GM19395 (cell line): ENCODE results near the gene RNF166.

Experiments
- ATAC-seq: cut with Tn5 transposase; IDR thresholded peaks from one replicate; pipeline ENCODE4 v1.9.1; 2021; ENCODE audit warnings: mild to moderate bottlenecking, moderate library complexity; ENCODE audit not compliant: unreplicated experiment

RNF166 gene

DNA sequence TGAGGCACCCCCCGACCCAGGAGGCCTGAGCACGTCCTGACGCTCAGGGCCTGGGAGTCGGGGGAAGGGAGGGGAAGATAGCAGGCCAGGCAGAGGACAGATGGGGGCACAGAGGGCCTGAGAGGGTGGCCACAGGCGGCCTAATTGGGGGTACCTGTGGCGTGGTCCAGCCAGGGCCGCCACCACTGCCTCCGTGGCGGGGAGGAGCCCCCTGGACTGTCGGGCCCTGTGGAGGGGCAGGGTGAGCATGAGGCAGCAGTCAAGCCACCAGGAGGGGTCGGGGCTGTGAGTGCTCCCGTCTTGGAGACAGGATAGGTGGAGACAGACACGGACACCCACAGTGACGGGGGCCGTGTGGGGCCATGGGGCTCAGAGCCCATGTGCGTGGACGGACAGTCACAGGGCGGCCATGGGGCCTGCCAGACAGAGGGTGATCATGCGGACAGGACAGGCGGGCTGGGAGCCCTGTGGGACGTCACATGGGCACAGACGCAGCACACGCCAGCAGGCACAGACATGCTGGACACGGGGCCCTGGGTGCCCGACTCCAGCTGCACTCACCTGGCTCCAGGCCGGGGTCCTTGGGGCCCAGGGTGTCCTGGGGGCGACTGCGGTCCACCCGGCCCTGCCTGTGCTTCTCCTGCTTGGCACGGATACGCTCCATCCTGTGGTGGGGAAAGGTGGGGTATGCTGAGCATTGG, 18.8 kb upstream of the RNF166 start:
- ATAC-seq, result no peak

DNA sequence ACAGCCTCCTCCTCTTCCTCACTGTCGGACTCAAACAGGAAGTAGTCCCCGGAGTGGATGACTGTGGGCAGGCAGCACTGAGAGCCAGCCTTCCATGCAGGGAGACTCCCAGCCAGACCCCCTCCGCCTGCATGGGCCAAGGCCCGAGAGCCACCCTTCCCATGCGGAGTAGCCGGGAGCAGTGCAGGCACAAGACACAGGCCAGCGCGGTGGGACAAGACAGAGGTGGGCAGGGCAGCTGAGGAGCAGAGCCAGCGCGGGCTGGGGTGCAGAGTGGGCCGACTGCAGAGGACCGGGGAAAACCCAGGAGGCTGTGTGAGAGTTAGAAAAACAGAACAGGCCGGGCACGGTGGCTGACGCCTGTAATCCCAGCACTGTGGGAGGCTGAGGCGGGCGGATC, 17.7 kb upstream of the RNF166 start:
- ATAC-seq, result no peak

GRCh38 chr16:88723507-88723887, 17.3 kb upstream of the RNF166 start:
- no peak for ATAC-seq

DNA sequence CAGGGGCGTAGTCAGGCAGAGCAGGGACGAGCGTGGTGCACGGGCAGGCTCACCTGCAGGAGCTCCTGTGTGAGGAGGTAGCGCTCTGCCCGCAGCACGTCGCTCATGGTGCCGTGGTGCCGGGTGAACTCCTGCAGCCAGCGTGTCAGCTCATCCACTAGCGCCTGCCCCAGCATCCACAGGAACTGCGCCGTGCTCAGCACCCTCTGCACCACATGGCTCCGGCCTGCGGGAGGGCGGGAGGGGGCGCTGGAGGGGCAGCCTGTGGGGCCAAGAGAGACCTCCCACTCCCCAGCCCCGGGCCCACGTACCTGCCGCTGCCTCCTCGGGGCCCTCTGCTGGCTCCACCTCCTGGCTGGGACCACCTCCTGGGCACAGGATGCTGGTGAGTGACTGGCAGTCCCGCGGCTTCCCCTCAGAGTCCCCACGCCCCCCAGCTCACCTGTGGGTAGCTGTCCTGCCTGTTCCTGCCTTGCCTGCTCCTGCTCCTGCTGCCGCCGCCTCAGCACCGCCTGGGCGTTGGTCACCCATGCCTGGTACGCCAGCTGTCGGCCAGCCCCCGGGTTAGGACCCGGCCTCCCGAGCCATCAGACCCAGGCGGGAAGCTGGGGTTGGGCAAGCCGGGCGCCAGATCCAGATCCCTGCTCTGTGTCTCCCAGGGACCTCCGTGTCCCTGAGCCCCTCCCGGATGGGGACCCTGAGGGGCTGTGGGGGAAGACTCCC, 16.7 kb upstream of the RNF166 start:
- no peak for ATAC-seq

DNA sequence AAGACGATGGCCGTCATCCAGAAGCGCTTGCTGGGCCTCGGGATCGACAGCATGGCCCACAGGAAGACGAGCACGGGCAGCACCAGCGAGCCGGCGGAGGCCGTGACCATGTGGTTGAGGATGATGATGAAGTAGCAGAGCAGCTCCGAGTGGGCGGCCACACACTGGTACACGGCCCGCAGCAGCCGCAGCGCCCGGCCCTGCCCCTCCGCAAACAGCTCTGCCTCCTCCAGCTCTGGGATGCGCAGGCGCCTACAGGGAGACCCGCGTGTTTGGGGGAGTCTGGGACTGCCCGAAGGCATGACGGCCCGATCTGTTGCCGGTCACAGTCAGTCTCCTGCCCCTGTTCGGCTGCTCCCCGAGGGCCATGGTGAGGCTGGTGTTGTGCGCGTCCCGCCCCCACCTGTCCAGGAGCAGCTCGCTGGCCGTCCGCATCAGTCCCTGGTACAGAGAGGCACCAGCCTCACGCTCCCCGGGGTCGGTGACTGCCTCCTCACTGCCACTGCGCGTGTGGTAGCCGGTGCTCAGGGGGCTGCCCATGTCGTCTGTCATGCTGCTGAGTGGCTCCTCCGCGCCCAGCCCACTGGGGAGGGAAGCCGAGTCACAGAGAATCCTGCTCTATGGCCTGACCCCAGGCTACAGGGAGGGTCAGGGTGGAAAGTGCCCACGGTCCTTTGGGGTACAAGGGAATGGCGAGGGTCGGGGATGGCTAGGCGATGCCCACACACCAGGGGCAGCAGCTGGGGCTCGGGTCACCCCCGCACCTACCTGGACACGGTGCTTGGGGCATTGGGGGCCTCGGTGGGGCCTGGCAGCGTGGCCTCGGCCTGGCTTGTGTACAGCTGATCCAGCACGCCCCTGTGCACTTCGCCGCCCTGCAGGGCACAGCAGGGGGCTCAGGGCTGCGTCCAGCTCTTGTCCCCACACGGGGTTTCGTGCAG, 15.9 kb upstream of the RNF166 start:
- no peak for ATAC-seq

- ATAC-seq, result no peak
Observed at GRCh38 chr16:88721236-88721635, 15.0 kb upstream of the RNF166 start.

- ATAC-seq, result no peak
Observed at GRCh38 chr16:88720396-88720970, 14.3 kb upstream of the RNF166 start.

DNA sequence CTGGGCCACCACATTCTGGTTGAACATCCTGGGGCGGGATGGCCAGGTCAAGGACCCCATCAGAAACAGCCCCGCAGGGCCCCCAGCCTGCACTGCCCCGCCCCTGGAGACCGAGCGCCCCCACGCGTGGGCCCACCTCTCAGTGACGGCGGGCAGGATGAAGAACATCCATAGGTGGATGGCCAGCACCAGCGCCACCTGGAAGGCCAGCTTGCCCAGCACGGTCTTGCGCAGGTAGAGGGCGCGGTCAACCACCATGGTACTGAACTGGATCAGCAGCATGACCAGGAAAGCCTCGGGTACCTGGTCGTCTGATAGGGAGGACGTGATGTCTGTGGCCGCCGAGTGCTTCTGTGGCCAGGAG, 13.7 kb upstream of the RNF166 start:
- ATAC-seq, result no peak

GRCh38 chr16:88719267-88719932, 13.2 kb upstream of the RNF166 start:
- no peak for ATAC-seq

DNA sequence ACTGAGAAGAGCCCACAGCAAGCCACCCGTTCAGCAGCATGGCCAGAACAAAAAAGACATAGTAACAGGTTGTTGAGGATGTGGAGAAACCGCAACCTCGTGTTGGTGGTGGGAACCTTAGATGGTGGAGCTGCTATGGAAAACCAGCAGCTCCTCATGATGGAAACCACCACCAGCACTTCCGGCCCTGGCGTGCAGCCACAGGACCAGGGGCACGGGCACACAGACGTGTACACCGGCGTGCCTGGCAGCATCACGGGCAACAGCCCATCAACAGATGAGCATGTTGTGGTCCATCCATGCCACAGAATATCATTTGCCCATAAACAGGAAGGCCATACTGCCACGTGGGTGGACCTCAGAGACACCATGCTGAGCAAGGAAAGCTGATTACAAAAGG, 12.0 kb upstream of the RNF166 start:
- ATAC-seq, result no peak

- no peak for ATAC-seq
Observed at GRCh38 chr16:88716601-88717001, 10.4 kb upstream of the RNF166 start.

GRCh38 chr16:88716201-88716600, 10.0 kb upstream of the RNF166 start:
- no peak for ATAC-seq

DNA sequence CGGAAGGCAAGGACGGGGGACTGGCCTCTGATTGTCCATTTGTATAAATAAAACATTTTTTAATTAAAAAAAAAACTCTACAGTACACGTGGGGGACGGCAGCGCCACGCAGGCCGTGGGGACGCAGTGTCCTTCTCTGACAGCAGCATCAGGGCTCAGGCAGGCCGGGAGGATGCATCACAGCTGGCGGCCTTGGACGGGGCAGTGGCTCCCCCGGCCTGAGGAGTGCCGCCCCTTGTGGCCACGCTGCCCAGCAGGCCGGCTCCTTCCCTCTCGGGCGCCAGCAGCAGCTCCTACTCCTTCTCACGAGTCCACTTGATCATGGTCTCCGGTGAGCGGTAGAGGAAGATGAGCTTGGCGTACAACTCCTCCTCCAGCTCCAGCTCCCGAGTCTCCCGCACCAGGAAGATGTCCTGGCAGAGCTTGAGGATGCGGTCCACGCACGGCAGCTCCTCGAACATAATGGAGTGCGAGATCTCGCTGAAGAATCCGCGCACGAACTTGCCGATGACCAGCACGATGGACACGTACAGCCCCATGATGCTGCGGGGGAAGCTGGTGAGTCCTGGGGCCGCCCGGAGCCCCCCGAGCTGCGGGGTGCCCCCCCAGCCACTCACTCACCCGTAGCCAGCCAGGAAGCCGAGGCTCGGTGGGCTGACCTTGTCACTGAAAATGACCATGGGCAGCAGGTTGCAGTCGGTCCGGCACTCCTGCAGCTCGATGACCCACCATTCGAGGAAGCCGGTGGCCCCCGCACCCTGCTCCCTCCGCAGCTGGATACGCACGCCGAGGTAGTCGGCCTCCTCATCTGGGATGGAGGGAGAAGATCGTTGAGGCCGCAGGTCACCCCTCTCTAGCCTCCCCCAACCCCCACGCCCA, 9.3 kb upstream of the RNF166 start:
- ATAC-seq, result no peak

DNA sequence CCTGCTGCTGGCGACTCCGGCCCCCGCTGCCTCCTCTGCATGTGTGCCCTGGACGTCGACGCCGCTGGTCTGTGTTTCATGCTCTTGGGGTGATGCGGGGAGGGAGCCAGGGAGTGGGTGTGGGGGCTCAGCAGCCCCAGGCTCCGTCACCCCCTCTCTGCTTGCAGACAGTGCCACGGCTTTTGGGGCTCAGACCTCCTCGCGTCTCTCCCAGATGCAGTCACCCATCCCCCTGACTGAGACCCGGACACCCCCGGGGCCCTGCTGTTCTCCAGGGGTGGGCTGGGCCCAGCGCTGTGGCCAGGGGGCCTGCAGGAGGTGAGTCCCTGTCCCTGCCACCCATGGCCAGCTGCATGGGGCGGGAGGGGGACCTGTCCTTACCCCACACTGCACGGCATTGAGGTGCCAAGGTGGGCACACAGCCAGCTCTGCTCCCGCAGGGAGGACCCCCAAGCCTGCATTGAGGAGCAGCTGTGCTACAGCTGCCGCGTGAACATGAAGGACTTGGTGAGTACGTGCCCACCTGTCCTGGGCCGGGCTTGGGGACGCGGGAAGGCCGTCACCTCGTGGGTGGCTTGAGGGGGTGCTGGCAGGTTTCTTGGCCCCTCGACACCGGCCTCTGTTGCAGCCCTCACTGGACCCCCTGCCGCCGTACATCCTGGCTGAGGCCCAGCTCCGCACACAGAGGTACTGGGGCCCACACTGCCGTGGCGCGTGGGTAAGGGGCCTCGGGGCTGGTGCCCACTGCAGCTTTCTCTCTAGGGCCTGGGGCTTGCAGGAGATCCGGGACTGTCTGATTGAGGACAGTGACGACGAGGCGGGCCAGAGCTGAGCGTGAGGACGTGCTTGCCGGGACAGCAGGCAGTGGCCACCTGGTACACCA, 8.5 kb upstream of the RNF166 start:
- no peak for ATAC-seq

DNA sequence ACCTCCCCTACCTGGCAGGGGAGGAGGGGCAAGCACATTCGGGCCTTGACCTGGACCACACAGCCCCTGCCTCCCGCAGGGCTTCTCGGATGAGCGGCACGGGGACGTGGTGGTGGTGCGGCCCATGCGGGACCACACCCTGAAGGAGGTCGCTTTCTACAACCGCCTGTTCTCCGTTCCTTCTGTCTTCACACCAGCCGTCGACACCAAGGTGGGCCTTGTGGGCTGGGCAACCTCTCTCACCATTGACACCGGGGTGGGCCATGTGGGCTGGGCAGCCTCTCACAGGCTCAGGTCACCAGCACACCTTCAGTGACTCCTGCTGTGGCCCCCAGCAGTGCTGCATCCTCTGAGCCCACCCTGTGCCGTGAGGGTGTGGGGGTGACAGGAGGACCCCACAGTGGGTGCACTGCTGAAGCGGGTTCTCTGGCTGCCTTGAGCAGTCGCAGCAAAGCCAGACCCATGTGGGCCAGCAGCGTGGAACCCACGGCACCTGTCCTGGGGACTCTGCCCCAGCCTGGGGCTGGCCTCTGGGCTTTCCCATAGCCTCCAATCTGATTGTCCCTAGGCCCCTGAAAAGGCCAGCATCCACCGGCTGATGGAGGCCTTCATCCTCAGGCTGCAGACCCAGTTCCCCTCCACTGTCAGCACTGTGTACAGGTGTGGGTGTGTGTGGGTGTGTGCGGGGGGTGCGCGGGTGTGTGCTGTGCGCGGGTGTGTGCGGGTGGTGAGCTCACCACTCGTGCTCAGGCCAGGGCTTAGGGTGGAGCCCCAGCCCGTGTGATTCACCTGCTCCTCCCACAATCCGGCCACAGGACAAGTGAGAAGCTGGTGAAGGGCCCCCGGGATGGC, 7.6 kb upstream of the RNF166 start:
- ATAC-seq, result no peak

GRCh38 chr16:88713054-88713453, 6.8 kb upstream of the RNF166 start:
- ATAC-seq, result no peak

- ATAC-seq, result no peak
Observed at GRCh38 chr16:88712362-88712979, 6.3 kb upstream of the RNF166 start.
